MCF 10A (cell line): Measurements from ENCODE around the gene NTHL1. TPM values are rescaled to one million over a fixed set of nuclear protein-coding genes. Genes with fewer than 3 reads are reported as not detected.

ENCODE experiments used
- BruUV-seq: library from RNA; stranded (reverse); fragments of 400-500 nt; replicated peaks from 2 replicates; lab custom pipeline; 2021; lab: Mats Ljungman, UMichigan
- CTCF ChIA-PET: fragments of 300-600 bp; sonication (Branson Sonifier 250); formaldehyde crosslinking; extraction: SDS; loops from one replicate; lab custom pipeline; 2021; ENCODE audit warnings: antibody characterized with exemption, inconsistent platforms; lab: Yijun Ruan, JAX
- POLR2A ChIA-PET: fragments of 300-600, 350-650 bp; sonication (Branson Sonifier 250); formaldehyde crosslinking; extraction: SDS; loops from one replicate; lab custom pipeline; 2020; ENCODE audit warnings: antibody characterized with exemption, inconsistent platforms; lab: Yijun Ruan, JAX
- DNase-seq: peaks from one replicate; pipeline ENCODE4 v3.0.0-alpha.2; 2018; ENCODE audit not compliant: unreplicated experiment
- H3K27ac Mint-ChIP-seq: one replicate; pipeline ENCODE4 v1.8.0; 2022; ENCODE audit warnings: mild to moderate bottlenecking, low read depth, mixed read lengths; ENCODE audit not compliant: unreplicated experiment
- H3K27me3 Mint-ChIP-seq: one replicate; pipeline ENCODE4 v1.8.0; 2022; ENCODE audit warnings: mixed read lengths; ENCODE audit not compliant: insufficient read depth, unreplicated experiment
- H3K36me3 Mint-ChIP-seq: one replicate; pipeline ENCODE4 v1.8.0; 2022; ENCODE audit warnings: mild to moderate bottlenecking, moderate library complexity, mixed read lengths; ENCODE audit not compliant: insufficient read depth, unreplicated experiment
- H3K4me1 Mint-ChIP-seq: one replicate; pipeline ENCODE4 v1.8.0; 2022; ENCODE audit warnings: mixed read lengths; ENCODE audit not compliant: insufficient read depth, unreplicated experiment
- H3K4me3 Mint-ChIP-seq: one replicate; pipeline ENCODE4 v1.8.0; 2022; ENCODE audit warnings: mild to moderate bottlenecking, moderate library complexity, mixed read lengths; ENCODE audit not compliant: unreplicated experiment
- H3K9me3 Mint-ChIP-seq: one replicate; pipeline ENCODE4 v1.8.0; 2022; ENCODE audit warnings: mixed read lengths; ENCODE audit not compliant: unreplicated experiment
- intact Hi-C: fragments of 100-400 bp; cut with micrococcal nuclease; formaldehyde crosslinking; loops from 2 replicates; pipeline ENCODE4 v1.14.1; 2022
- total RNA-seq: library from RNA; stranded (reverse); gene quantifications from 2 replicates; pipeline ENCODE4 v1.2.3, GENCODE V29; 2022
- TF ChIP-seq, protein P1 (sequence below): fragments of 200-600 bp; IDR thresholded peaks from one replicate; pipeline ENCODE4 v1.8.0; 2022; ENCODE audit warnings: antibody characterized with exemption, mild to moderate bottlenecking; ENCODE audit not compliant: unreplicated experiment

The NTHL1 gene
- total RNA-seq, 1 experiment from 2014 or later, result 17.7 TPM

DNA sequence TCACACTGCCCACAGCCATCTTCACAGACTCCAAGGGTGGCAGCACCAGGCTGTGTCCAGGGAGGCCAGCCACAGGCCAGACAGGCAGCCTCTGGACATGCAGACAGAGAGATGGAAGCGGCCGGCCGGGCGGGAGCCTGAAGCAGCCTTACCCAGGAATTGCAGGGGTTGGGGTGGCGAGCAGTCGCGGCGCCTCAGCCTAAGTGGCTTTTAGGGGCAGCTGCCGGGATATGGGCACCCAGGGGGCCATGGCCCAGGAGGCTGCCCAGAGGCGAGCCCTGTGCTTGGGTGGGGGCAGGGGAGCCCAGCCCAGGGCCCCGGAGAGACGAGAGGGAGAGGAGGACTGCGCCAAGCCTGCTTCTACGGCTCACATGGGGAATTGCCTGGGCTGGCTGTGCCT lies 22.4 kb downstream of the NTHL1 start:
- H3K4me1 Mint-ChIP-seq, result peaks cover 9% of the 10 kb centered on the region
- peak overlapping the region; percentile 54 for H3K4me3 Mint-ChIP-seq
- intact Hi-C loops, result no loop called here
- ChIA-PET CTCF (interaction anchor here (0.6 to 2.0 kb wide), 4 partner anchors 21 to 128 kb away, joined by 3 to 9 read pairs (median 5); partner anchors contain the start of genes NTHL1 and TSC2), POLR2A (interaction anchor here (0.6 to 1.0 kb wide), 2 partner anchors 10 to 116 kb away, joined by 3 read pairs; no protein-coding TSS in a partner anchor)
- H3K27me3 Mint-ChIP-seq, result no peaks in the 10 kb centered on the region
- TF ChIP-seq, protein P1, sequence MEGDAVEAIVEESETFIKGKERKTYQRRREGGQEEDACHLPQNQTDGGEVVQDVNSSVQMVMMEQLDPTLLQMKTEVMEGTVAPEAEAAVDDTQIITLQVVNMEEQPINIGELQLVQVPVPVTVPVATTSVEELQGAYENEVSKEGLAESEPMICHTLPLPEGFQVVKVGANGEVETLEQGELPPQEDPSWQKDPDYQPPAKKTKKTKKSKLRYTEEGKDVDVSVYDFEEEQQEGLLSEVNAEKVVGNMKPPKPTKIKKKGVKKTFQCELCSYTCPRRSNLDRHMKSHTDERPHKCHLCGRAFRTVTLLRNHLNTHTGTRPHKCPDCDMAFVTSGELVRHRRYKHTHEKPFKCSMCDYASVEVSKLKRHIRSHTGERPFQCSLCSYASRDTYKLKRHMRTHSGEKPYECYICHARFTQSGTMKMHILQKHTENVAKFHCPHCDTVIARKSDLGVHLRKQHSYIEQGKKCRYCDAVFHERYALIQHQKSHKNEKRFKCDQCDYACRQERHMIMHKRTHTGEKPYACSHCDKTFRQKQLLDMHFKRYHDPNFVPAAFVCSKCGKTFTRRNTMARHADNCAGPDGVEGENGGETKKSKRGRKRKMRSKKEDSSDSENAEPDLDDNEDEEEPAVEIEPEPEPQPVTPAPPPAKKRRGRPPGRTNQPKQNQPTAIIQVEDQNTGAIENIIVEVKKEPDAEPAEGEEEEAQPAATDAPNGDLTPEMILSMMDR, result no peak
- H3K27ac Mint-ChIP-seq, result no peak overlapping the region
- peaks cover 7% of the 10 kb centered on the region for H3K36me3 Mint-ChIP-seq
- no TSS peak for BruUV-seq
- no peaks in the 10 kb centered on the region for H3K9me3 Mint-ChIP-seq
- no peak for DNase-seq

DNA sequence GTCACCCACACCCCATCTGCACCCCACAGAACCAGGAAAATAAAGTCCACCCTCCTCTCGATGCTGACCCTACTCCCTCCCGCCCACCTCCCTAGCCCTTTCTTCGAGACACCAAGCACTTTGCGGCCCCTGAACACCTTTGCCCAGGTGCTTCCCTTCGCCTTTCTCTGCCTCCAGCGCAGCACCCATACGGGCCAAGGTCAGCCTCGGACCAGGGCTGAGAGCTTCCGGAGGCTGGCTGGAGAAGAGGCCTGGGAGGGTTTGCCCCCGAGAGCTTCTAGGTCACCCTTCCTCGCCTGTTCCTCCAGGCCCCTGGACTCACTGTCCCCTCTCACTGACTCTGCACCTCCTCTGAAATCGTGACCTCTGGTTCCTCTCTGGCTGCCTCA lies 23.6 kb downstream of the NTHL1 start:
- POLR2A ChIA-PET, result interaction anchor here (2.1 kb wide), 1 partner anchor 24 kb away, joined by 8 read pairs; the partner anchor contains the start of genes NTHL1 and TSC2
- intact Hi-C loops, result no loop called here
- no peak overlapping the region for H3K27ac Mint-ChIP-seq

DNA sequence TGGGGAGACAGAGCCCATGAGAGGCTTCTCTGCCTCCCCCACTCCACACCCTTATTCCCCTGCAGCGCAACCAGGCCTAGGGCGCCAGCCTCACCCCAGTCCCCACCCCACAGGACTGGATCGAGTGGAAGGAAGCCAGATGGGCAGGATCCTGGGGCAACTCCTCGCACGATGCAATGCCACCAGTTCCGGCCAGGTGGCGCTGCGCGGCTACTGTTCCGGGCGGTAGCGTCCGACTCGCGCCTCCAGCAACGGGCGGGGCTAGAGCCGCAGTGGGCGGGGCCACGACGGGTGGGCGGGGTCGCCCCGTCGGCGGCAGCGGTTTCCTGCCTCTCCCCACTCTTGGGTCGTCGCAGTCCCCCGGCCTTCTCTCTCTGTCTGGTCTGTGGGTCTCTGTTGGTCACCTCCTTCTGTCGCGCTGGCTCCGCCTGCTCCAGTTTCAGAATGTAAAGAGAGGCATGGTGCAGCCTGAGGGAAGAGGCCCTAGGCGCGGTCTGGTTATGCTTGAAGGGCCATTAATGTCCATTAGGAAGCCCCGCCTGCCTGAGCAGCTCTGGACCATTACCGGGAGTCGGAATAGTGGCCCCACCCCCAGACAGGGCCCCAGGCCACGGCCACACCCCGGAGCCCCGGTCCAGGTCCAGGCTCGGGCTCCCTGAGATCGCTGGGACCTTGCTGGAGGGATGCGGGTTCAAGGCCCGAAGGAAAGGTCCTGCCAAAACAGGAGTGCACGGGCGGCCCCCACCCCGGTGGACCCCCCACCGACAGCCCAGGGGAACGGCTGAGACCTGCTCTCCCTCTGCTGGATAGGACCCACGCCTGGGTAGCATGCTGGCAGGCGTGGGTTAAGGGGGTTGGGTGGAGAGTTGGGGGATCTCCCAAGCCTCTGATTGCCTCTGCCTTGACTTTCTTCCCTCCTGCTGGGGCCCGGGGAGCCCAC lies 24.3 kb downstream of the NTHL1 start:
- H3K4me1 Mint-ChIP-seq, result peaks cover 9% of the 10 kb centered on the region
- H3K9me3 Mint-ChIP-seq, result no peaks in the 10 kb centered on the region
- intact Hi-C loops, result loop anchor here (2.0 kb wide), 2 partner anchors 33 to 117 kb away; no protein-coding TSS in a partner anchor
- peaks cover 7% of the 10 kb centered on the region for H3K36me3 Mint-ChIP-seq
- no TSS peak for BruUV-seq
- peak overlapping the region; percentile 11 for H3K27ac Mint-ChIP-seq
- H3K4me3 Mint-ChIP-seq, result peak overlapping the region; percentile 18
- no peaks in the 10 kb centered on the region for H3K27me3 Mint-ChIP-seq
- peak; percentile 88 for DNase-seq
- ChIA-PET CTCF (interaction anchor here (0.6 to 1.7 kb wide), 17 partner anchors 10 to 182 kb away, joined by 3 to 19 read pairs (median 4); partner anchors contain the start of genes NTHL1, TSC2 and ZNF598), POLR2A (interaction anchor here (0.6 to 2.1 kb wide), 9 partner anchors 16 to 132 kb away, joined by 3 to 8 read pairs (median 4); partner anchors contain the start of genes NOXO1, NTHL1, TRAF7 and TSC2)
- TF ChIP-seq, protein P1, result peak; percentile 96

More for the DNA sequence above, 23.6 kb downstream of the NTHL1 start:
- DNase-seq, result no peak
- TF ChIP-seq, protein P1, result no peak
- BruUV-seq, result no TSS peak
- Mint-ChIP-seq H3K36me3 (peaks cover 7% of the 10 kb centered on the region), H3K4me3 (peak overlapping the region; percentile 61), H3K9me3 (no peaks in the 10 kb centered on the region), H3K4me1 (peaks cover 9% of the 10 kb centered on the region), H3K27me3 (no peaks in the 10 kb centered on the region)
- CTCF ChIA-PET, result interaction anchor here (0.6 to 1.4 kb wide), 8 partner anchors 22 to 182 kb away, joined by 3 to 6 read pairs (median 4); partner anchors contain the start of gene TSC2
